HL-60/S4 treated with retinoic acid at 250 ng/mL for 4 days and 3 days (cell line): ENCODE measurements around the gene CCND1.

Experiments used
- in situ Hi-C: fragments of 300-500 bp; cut with MboI; formaldehyde crosslinking; loops from 2 replicates; pipeline ENCODE4 v1.7.0; 2022; ENCODE audit warnings: low sequenced_read_pairs

CCND1 gene

GRCh38 chr11:69700278-69701140 is 59.6 kb downstream of the CCND1 start:
- in situ Hi-C loops, result loop anchor here (25.0 kb wide), 1 partner anchor 487 kb away; no protein-coding TSS in a partner anchor

- in situ Hi-C loops, result loop anchor here (25.0 kb wide), 1 partner anchor 485 kb away; no protein-coding TSS in a partner anchor
These were observed 61.3 kb downstream of the CCND1 start for GRCh38 chr11:69702239-69702691.

GRCh38 chr11:69702769-69703452 is 62.0 kb downstream of the CCND1 start:
- in situ Hi-C loops, result loop anchor here (25.0 kb wide), 1 partner anchor 484 kb away; no protein-coding TSS in a partner anchor

GRCh38 chr11:69703453-69703767 is 62.5 kb downstream of the CCND1 start:
- in situ Hi-C loops, result loop anchor here (25.0 kb wide), 1 partner anchor 484 kb away; no protein-coding TSS in a partner anchor
